GM12892 (cell line): ENCODE measurements around the gene SPATA13.

Experiments used
- POLR2A ChIP-seq: IDR thresholded peaks from 2 replicates; pipeline ENCODE4 v1.6.1; 2011; ENCODE audit warnings: low read depth, low read length, control low read depth
- POLR2AphosphoS5 ChIP-seq: IDR thresholded peaks from 2 replicates; pipeline ENCODE4 v1.6.1; 2011; ENCODE audit warnings: low read depth, low read length, control low read depth
- TAF1 ChIP-seq: IDR thresholded peaks from 2 replicates; pipeline ENCODE4 v1.6.1; 2011; ENCODE audit warnings: low read depth, mild to moderate bottlenecking, control low read depth, low read length, borderline replicate concordance

DNA sequence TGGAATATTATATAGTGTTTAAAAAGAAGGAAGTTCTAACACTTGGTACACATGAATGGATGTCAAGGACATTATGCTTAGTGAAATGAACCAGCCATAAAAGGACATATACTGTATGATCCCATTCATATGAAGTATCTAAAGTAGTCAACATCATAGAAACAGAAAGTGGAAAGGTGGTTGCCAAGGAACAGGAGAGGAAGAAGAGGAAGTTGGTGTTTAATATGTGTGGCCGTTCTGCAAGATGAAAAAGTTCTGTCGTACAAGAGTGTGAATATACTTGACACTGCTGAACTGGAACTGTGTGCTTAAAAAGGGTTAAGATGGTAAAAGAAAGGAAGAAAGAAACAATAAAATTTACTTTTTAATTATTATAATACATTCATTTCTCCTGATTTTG is 115.8 kb downstream of the SPATA13 start:
- TF ChIP-seq POLR2A (no peak), TAF1 (no peak), POLR2AphosphoS5 (no peak)
